ENCODE results near the gene TUT7.
"Not testable (repeated sequence)": the region's sequence is repeated elsewhere in the genome, so short reads cannot be mapped to it uniquely, and the experiment has no call there.

DNA sequence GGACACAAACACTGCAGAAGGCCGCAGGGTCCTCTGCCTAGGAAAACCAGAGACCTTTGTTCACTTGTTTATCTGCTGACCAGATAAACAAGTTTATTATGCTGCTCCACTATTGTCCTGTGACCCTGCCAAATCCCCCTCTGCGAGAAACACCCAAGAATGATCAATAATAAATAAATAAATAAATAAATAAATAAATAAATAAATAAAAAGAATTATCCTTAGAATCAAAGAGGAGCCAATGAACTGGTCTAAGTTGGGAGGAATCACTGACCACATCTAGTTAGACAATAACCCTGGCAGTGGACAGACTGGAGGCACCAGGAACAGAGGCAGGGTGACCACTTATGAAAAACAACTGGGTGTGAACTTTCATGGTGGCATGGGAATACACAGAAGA is 41.3 kb downstream of the TUT7 start:
- TF ChIP-seq, protein P1, sequence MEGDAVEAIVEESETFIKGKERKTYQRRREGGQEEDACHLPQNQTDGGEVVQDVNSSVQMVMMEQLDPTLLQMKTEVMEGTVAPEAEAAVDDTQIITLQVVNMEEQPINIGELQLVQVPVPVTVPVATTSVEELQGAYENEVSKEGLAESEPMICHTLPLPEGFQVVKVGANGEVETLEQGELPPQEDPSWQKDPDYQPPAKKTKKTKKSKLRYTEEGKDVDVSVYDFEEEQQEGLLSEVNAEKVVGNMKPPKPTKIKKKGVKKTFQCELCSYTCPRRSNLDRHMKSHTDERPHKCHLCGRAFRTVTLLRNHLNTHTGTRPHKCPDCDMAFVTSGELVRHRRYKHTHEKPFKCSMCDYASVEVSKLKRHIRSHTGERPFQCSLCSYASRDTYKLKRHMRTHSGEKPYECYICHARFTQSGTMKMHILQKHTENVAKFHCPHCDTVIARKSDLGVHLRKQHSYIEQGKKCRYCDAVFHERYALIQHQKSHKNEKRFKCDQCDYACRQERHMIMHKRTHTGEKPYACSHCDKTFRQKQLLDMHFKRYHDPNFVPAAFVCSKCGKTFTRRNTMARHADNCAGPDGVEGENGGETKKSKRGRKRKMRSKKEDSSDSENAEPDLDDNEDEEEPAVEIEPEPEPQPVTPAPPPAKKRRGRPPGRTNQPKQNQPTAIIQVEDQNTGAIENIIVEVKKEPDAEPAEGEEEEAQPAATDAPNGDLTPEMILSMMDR (IDR thresholded peaks at IDR 0.05; ENCODE audit: poor library complexity, severe bottlenecking): not testable (repeated sequence)
- not testable (repeated sequence) for TF ChIP-seq POLR2AphosphoS5 (IDR thresholded peaks at IDR 0.05); SMC3 (conservative IDR thresholded peaks at IDR 0.05; ENCODE audit: poor library complexity); EZH2 (IDR thresholded peaks at IDR 0.05; ENCODE audit: borderline replicate concordance, insufficient read depth, low read length, poor library complexity, severe bottlenecking); RAD21 (conservative IDR thresholded peaks at IDR 0.05); EP300 (conservative IDR thresholded peaks at IDR 0.05; ENCODE audit: poor library complexity, severe bottlenecking); MXI1 (conservative IDR thresholded peaks at IDR 0.05; ENCODE audit: poor library complexity, severe bottlenecking)
